Measurements from ENCODE around the gene CEP192. TPM values are rescaled to one million over a fixed set of nuclear protein-coding genes. Genes with fewer than 3 reads are reported as not detected.

The CEP192 gene
- total RNA-seq, 2 donors from 2014 or later: 41.7 to 51.5 TPM

DNA sequence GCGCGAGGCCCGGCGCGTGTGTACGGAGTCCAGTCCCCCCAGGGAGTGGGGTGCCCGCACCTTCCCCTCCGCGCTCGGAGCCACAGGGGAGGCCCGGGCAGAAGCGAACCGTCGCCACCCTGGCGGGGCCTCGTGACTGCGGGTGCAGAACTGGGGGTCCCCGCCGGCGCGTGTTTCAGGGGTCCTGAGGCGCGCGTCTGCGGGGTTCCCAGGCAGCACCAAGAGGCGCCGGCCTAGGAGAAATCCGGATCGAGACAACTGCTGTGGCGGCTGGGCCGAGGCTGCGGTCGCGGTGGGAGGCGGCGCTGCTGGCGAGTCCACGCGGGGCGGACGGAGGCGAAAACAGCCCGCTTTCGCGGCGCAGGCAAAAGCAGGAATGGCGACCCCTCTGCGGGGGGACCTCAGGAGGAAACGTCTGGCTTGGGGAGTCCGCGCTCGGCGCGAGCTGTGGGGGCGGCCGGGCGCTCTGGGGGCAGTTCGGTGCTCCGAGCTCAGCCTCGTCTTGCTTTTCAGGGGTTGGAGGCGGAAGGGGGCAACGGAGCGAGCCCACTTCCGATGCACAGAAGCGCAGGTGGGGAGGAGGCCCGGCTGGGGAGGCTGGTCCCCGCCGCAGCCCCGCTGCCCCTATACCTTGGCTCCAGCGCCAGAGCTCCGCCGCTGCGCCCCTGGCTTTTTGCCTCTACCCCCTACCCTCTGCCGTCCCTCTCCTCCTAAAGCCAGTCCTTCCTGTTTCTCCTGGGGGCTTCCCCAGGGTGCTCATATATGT, 145.9 kb downstream of the CEP192 start:
- Mint-ChIP-seq H3K27ac (peak overlapping the region; percentile 87 to 93), H3K36me3 (peaks cover 10 to 28% of the 10 kb centered on the region in 2 donors), H3K9me3 (no peaks in the 10 kb centered on the region)
- DNase-seq (ENCODE audit: low spot score in 2 of 2): peak; percentile 33 to 68
- peak; percentile 14 to 52 for ATAC-seq

DNA sequence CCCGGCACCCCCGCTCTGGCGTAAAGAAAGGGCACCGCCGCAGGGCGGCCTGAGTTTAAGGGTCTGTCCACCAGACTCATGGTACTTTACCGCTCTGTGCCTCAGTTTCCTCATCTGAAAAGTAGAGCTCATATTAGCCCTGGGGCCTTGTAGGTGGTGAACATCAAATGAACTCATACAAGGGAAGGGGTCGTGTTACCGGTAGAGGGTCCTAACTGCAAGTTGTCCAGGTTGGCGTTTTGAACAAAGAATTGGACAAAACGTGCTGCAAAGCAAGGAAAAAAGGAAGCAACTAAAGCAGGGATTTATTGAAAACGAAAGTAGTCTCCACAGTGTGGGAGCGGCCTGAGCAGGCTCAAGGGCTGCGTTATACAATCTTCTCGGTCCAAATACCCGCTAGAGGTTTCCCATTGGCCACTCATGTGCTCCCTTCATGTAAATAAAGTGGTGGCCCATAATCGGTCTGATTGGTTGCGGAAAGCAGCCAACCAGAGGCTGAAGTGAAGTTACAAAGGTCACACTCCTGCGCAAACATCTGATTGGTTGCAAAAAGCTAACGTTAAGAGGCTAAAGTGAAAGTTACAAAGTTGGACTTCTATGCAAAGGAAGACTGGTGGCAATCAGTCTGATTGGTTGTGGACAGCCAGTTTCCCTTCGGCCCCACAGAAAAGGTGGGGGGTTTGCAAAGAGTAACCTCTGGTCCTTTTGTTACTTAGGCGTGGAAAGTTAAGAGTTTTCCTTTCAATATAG, 146.7 kb downstream of the CEP192 start:
- ATAC-seq (peak; percentile 82 to 90), DNase-seq (ENCODE audit: low spot score in 2 of 2) (peak; percentile 50 to 83)
- peak overlapping the region; percentile 87 to 93 for H3K27ac Mint-ChIP-seq
- H3K36me3 Mint-ChIP-seq: peaks cover 10 to 28% of the 10 kb centered on the region in 2 donors
- no peaks in the 10 kb centered on the region for H3K9me3 Mint-ChIP-seq

DNA sequence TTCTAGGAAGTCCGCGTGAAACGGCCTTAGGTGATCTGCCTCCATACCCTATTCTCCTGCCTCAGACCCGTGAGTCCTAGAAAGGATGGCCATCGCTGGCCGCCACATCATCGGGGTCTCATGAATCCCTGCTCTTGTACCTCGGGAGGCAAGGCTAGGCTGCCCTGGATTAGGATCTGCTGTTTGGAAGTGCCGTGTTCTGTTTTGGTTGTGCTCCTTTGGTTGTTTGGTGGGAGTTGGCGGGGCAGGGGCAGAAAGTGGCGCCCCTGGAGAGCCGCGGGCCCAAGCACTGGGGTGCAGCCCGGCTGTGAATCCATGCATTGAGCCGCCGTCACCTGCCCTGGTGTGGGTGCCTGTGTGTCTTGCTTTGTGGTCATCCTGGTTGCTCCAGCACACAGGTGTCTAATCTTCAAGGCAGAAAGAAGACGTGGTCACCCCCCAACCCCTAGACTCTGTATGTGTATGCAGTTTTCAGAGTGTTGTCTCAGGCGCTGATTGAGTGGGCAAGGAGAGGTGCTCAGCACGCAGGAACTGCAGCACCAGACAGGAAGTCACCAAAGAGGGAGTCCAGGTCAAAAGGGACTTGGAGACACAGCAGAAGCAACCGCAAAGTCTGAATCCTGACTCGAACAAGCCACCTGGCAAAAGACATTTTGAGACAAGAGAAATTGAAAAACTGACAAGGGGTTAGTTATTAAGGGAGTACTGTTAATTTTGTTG, 147.4 kb downstream of the CEP192 start:
- no peaks in the 10 kb centered on the region for H3K9me3 Mint-ChIP-seq
- ATAC-seq (no peak), DNase-seq (ENCODE audit: low spot score in 2 of 2) (no peak)
- peak overlapping the region in 1 of 2 donors; percentile 87 for H3K27ac Mint-ChIP-seq
- H3K36me3 Mint-ChIP-seq: peaks cover 16 to 28% of the 10 kb centered on the region in 2 donors

DNA sequence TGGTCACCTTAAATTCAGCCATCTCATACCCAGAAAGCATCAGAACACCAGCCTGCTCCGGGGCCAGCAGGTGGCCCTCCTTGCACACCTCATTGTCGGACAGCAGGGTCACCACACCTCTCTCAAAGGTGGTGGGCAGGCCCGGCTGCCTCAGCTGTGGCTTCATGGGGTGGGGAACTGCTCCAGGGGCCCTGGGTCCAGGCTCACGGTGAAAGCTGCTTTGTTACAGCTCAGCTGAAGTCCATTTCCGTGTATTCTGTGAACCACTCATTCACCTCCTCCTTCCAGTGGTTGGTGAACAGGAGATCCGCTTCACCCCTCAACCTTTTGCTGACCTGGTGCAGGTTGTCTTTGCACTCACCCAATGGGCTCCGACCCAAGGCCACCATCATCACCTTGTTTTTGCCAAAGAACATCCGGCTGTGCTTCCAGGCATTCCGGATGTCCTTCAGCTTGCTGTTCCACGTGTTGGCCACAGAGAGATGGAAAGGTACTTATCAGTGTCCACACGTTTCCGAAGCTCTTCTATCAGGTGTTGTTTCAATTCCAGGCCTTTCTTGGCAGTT, 148.8 kb downstream of the CEP192 start:
- H3K9me3 Mint-ChIP-seq: no peaks in the 10 kb centered on the region
- ATAC-seq (no peak), DNase-seq (ENCODE audit: low spot score in 2 of 2) (no peak)
- peaks cover 16 to 28% of the 10 kb centered on the region in 2 donors for H3K36me3 Mint-ChIP-seq
- no peak overlapping the region for H3K27ac Mint-ChIP-seq

DNA sequence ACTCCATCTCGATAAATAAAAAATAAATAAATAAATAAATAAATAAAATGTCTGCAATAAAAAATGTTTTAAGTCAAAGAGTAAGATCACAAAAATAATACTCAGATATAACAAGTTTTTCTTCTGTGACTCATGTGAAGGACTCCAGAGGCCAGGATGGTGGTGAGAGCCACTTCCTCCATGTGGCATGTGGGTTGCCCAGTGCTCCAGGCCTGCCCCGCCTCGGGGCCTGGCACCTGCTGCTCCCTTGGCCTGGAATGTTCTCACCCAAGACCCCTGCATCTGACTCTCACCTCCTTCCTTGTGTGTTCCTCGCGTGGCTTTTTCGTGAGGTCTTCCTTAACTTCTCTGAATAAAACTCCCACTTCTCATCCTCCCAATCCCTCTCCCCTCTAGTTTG, 150.0 kb downstream of the CEP192 start:
- DNase-seq (ENCODE audit: low spot score in 2 of 2) (no peak), ATAC-seq (no peak)
- peak overlapping the region in 1 of 2 donors; percentile 58 for H3K27ac Mint-ChIP-seq
- H3K36me3 Mint-ChIP-seq: peaks cover 16% of the 10 kb centered on the region in 2 donors
- H3K9me3 Mint-ChIP-seq: no peaks in the 10 kb centered on the region

DNA sequence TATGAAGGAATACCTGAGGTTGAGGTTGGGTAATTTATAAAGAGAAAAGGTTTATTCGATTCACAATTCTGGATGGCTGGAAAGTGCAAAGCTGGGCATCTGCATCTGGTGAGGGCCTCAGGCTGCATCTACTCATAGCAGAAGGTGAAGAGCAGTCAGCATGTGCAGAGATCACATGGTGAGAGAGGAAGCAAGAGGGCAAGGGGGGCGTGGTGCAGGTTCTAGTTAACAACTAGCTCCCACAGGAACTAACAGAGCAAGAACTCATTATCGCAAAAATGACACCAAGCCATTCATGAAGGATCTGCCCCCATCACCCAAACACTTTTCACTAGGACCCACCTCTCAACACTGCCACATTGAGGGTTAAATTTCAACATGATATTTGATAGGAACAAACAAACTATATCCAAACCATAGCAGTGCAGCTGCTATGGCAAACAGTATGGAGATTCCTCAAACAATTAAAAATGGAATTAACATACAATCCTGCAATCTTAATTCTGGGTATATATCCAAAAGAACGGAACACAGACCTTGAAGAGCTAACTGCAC, 154.6 kb downstream of the CEP192 start:
- no peaks in the 10 kb centered on the region for H3K9me3 Mint-ChIP-seq
- no peak for DNase-seq (ENCODE audit: low spot score in 2 of 2)
- no peak overlapping the region for H3K27ac Mint-ChIP-seq
- no peak for ATAC-seq
- peaks cover 0 to 7% of the 10 kb centered on the region in 2 donors for H3K36me3 Mint-ChIP-seq

DNA sequence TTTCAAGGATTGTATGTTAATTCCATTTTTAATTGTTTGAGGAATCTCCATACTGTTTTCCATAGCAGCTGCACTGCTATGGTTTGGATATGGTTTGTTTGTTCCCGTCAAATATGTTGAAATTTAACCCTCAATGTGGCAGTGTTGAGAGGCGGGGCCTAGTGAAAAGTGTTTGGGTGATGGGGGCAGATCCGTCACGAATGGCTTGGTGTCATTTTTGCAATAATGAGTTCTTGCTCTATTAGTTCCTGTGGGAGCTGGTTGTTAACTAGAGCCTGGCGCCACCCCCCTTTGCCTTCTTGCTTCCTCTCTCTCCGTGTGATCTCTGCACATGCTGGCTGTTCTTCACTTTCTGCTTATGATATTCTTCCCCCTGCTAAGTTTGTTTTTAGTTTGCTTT, 156.0 kb downstream of the CEP192 start:
- ATAC-seq (no peak), DNase-seq (ENCODE audit: low spot score in 2 of 2) (no peak)
- H3K27ac Mint-ChIP-seq: no peak overlapping the region
- H3K36me3 Mint-ChIP-seq: peaks cover 0 to 7% of the 10 kb centered on the region in 2 donors
- H3K9me3 Mint-ChIP-seq: no peaks in the 10 kb centered on the region

DNA sequence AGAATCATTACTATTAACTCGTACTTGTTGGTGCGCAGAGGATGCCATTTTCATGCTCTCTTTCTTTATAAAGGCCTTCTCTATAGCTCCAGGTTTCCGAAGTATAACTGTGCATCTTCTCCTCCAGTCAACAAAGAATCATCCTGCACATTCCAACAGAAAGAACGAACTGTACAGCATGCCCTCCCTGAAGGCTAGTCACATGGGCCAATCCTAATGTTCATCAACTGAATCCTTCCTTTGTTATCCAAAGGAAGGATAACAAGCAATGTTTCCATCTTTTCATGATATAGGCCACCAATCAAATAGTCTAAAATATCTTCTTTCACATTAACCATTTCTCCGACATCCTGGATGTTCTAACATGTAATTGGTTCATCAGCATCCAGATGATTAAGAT, 160.5 kb downstream of the CEP192 start:
- Mint-ChIP-seq H3K36me3 (no peaks in the 10 kb centered on the region), H3K9me3 (peaks cover 3 to 9% of the 10 kb centered on the region in 2 donors), H3K27ac (no peak overlapping the region)
- ATAC-seq (no peak), DNase-seq (ENCODE audit: low spot score in 2 of 2) (no peak)

DNA sequence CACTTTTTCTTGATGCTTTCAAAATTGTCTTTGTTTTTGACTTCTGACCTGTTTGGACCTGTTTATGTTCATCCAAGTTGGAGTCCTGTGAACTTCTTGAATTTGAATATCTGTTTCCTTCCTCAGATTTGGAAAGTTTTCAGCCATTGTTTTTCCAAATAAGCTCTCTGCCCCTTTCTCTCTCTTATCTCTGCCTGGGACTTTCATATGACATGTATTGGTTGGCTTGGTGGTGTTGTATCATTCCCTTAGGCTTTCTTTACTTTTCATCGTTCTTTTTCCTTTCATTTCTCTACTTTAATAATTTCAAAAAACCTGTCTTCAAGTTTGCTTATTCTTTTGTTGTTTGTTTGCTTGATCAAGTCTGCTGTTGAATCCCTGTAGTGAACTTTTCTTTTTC, 167.3 kb downstream of the CEP192 start:
- Mint-ChIP-seq H3K27ac (no peak overlapping the region), H3K9me3 (peaks cover 13 to 29% of the 10 kb centered on the region in 2 donors), H3K36me3 (peaks cover 16 to 17% of the 10 kb centered on the region in 2 donors)
- ATAC-seq (no peak), DNase-seq (ENCODE audit: low spot score in 2 of 2) (no peak)

DNA sequence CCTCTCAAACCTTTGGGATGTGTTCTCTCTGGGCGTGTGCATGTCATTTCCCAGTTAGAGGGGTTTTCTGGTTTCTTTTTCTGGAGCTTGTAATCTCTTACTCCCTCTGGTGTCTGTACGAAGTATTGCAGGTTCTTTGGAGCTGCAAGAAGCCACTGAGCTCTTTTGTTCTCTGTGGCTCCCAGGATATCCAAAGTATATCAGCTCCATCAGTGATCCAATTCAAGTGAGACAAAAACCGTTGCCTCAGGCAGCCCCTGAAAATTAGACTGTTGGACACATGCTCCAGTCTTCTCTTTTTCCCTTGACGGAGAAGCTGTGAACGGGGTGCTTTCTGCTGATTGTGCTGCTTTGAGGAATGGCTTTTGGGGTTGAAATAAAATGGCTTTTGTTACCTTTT, 168.4 kb downstream of the CEP192 start:
- Mint-ChIP-seq H3K27ac (no peak overlapping the region), H3K9me3 (peaks cover 13 to 29% of the 10 kb centered on the region in 2 donors), H3K36me3 (peaks cover 16 to 17% of the 10 kb centered on the region in 2 donors)
- ATAC-seq: peak; percentile 24 to 52
- peak in 1 of 2 donors; percentile 63 for DNase-seq (ENCODE audit: low spot score in 2 of 2)

DNA sequence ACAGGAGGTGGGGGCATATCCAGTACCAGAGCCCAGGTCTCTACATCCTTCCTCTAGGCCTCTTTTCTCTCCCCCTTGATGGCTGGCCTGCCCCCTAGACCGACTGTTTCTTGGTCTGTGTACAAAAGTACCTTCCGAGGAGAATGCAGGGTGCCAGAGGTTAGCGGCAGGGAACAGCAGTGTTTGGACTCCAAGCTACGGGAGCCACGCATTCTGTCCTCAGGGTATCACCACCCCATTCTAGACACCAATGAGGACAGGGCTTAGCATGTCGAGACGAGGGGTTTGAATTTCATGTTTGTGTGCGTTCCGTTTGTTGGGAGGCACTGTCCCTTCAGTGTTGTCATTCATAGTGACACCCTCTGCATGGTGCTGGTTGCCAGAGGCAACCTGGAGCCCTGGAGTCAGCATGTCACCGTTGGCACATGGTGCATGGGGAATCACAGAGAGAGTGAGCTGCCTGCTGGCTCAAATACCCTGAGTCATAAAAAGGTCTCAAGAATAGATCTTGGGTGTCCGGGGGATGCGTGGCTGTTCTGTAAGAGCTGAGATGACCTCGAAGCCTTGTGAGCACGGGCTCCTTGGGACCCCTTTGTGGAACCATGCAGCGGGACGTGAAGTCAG, 170.2 kb downstream of the CEP192 start:
- Mint-ChIP-seq H3K9me3 (peaks cover 10 to 26% of the 10 kb centered on the region in 2 donors), H3K36me3 (peaks cover 16 to 17% of the 10 kb centered on the region in 2 donors), H3K27ac (no peak overlapping the region)
- ATAC-seq: no peak
- DNase-seq (ENCODE audit: low spot score in 2 of 2): no peak

DNA sequence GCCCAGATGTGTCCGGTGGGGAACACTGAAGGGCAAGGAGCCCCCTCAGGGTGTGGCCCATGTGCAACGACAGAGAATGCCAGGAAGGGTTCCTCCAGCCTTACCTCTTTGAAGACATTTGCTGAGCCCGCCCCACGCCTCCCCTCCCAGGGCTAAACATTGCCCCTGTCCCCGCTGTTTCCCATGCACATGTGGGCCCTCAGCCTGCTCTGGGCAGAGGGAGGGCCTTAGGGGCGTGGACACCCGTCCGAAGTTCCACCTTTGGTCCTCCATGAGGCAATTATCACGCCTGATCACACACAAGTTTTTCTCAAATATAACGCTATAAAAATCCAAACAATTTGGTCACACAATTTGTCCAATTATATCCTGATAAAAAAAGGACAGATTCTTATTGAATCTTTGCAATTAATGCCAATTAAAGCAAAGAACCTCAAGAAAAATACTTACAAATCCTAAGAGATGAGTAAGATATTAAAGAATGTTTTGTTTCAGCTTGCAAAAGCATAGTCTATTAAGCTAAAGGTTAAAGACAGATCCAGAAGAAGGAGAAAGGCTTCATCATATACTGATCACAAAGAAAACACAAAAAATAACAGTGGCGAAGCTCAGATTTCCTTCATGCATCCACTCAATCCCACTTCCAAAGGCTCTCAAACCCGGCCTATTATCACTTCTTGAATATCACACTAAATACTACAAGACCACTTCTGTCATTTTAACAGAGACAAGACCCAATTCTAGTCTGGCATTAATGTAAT, 172.2 kb downstream of the CEP192 start:
- DNase-seq (ENCODE audit: low spot score in 2 of 2) (no peak), ATAC-seq (no peak)
- Mint-ChIP-seq H3K9me3 (peaks cover 8 to 23% of the 10 kb centered on the region in 2 donors), H3K27ac (no peak overlapping the region), H3K36me3 (peaks cover 9 to 13% of the 10 kb centered on the region in 2 donors)

DNA sequence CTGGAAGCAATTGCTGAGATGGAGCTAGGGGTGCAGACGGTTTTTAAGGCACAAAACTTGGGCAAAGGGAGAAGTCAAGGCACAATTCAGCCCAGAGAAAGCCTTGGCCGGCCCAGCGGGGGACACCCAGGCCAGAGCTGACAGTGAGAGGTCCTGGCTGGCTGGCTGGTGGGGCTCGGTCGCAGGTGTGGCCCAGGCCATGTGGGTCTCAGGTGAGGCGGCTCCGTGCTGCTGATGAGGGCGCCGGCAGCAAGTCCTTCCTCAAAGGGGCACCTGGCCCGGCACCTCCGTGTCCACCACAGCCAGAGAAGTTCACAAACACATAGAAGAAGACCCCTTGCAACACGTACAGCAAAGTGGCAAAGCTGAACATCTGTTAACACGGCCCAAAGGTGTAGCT, 173.2 kb downstream of the CEP192 start:
- Mint-ChIP-seq H3K9me3 (peaks cover 5 to 15% of the 10 kb centered on the region in 2 donors), H3K27ac (no peak overlapping the region), H3K36me3 (peaks cover under 1 to 7% of the 10 kb centered on the region in 2 donors)
- ATAC-seq (no peak), DNase-seq (ENCODE audit: low spot score in 2 of 2) (no peak)

DNA sequence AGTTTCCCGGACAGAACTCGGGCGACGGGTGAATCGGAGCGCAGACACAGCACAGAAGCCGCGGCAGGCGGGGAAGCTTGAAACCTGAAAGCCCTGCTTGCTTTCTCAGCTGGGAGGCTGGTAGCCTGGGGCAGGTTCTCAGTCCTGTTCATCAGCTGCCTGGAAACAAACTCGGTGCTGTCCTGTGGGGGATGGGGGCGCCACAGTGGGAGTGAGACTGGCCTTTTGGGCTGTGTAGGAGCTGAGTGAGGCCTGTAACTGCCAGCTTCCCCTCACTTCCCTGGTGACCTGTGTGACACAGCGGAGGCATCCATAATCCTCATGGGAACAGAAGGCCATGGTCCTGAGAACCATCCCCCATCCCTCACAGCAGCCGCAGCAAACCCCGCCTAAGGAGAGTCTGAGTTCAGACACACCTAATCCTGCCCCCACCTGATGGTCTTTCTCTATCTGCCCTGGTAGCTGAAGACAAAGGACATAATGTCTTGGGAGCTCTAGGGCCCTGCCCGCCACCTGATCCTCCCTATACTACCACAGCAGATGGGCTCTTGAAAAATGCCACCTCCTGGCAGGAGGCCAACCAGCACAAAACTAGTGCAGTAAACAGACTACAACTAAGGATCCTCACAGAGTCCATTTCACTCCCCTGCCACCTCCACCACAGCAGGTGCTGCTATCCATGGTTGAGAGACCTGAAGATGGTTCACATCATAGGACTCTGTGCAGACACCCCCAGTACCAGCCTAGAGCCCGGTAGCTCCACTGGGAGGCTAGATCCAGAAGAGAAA, 174.7 kb downstream of the CEP192 start:
- no peak overlapping the region for H3K27ac Mint-ChIP-seq
- H3K36me3 Mint-ChIP-seq: peaks cover 0 to 7% of the 10 kb centered on the region in 2 donors
- H3K9me3 Mint-ChIP-seq: peaks cover 6 to 14% of the 10 kb centered on the region in 2 donors
- no peak for ATAC-seq
- DNase-seq (ENCODE audit: low spot score in 2 of 2): no peak
